CD4-positive, alpha-beta T cell treated with Interleukin-10 for 1 hour (primary cell): ENCODE results near the gene LRRC30.

Source experiments
- DNase-seq: peaks from one replicate; pipeline ENCODE4 v3.0.0-alpha.2; 2020

The LRRC30 gene

GRCh38 chr18:7242926-7243325, 12.0 kb downstream of the LRRC30 start:
- no peak for DNase-seq

GRCh38 chr18:7248877-7249276, 18.0 kb downstream of the LRRC30 start:
- no peak for DNase-seq

DNA sequence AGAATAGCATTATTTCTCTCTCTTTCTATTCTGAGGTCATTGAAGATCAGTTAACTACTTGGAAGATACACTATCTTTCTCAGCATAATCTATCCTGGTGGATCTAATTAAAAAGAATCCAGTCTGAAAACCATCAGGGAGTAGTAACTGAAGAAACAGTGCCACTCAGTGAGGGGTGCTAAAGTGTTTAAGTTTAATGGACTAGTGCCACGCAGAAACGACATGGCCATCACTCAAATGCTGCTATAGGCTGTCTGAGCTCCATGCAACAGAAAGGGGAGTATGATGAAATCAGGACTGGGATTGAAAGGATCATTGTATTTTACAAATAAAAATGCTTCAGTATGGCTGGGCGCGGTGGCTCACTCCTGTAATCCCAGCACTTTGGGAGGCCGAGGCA, 23.3 kb downstream of the LRRC30 start:
- no peak for DNase-seq

GRCh38 chr18:7255054-7255453, 24.2 kb downstream of the LRRC30 start:
- DNase-seq: no peak

- DNase-seq: no peak
Measured at GRCh38 chr18:7255643-7256042, 24.8 kb downstream of the LRRC30 start.

GRCh38 chr18:7256618-7257425, 25.9 kb downstream of the LRRC30 start:
- DNase-seq: no peak

GRCh38 chr18:7257426-7257740, 26.5 kb downstream of the LRRC30 start:
- DNase-seq: no peak

DNA sequence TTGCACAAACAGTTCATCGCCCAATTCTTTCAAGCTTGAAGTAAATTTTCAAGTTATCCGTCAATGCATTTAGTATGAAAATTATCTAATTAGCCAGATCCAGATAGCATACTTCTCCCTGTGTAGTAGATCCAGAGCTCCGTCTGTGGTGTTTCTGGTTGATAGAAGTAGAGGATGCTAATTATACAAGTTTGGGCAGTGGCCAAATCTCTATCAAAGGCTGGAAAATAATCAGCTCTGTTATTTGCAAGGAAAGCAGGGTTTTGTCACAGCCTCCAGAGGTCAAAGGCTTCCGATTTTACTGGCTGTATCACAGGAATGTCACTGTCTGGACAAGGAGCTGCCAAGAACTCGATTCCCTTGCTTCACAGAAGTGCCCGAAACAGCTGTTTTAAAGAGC, 28.6 kb downstream of the LRRC30 start:
- no peak for DNase-seq

DNA sequence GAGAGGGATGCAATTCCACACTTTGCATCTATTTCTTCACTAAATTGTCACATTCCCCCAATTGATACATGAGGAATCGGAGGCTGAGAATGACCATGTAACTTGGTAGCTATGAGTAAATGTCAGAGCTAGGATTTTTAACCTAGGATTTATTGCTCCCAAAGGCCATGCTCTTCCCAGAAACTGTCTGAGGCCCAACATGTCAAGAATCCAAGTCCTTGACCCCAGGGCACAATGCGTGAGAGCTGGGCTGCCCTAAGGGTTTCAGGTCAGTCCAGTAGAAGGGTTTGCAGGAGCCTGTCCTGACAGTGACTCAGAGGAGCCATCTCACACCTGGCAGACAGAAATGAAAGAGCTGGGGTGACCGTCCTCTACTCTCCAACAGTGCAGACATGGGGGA, 30.3 kb downstream of the LRRC30 start:
- no peak for DNase-seq

DNA sequence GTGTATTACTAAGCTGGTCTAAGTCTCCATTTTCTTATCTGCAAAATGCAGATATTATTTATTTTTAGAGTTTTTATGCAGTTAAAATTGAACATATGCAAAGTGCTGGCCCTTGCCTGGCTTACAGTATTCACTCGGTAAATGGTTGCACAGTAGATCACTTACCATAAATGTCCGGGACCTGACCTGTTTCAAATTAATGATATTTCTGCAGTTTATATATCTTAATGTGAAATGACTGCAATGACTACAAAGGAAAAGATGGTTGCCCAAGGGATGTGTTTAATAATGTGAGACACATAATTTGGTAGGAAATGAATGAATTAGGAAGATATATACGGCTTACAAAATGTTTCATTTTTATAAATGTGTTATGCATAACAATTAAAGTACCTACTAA, 37.1 kb downstream of the LRRC30 start:
- DNase-seq: no peak

DNA sequence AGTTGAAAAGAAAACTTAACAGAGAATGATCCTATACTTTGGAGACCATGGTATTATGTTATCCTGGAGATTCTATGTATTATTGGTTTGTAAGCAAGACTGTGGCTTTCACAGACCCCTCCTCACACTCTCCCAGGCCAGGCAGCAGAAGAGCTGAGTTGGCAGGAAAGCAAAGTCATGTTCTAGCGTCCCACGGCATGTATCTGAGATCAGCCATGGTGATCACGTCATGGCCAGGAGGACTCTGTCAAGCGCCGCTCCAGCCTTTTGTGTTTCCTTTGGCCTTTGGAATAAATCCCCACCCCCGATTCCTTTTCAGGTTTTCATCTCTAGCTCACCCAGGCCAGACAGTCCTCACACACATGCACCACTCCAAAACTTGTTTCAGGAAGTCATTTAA, 39.1 kb downstream of the LRRC30 start:
- DNase-seq: no peak

- DNase-seq: no peak
Measured at GRCh38 chr18:7272311-7273049, 41.6 kb downstream of the LRRC30 start.

DNA sequence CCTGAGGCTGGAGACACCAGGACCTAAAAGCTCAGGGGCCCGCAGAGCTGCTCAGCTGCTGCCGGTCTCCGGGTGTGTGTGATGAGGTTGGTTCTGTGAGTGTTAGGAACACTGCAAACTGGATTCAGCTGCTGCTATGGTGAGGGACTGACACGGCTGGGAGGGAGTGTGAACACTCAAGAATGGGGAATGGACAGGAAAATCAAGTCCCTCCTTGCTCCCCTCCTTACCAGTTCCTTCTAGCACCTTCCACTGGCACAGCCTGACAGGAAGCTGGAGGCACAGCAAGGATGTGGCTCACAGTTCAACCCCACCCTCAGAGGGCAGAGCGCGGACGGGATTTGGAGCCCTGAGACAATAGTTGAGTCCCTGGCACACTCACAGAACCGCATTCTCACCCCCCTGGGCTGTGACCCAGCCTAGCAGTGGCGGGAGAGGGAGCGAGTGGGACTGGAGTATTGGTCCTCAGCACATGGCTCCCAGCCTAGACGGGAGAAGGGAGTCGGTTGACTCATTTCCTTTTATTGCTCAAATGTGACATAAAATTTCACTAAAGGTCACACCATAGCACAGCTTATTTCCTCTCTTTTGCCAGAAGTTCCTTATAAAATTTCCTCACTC, 42.5 kb downstream of the LRRC30 start:
- DNase-seq: no peak

GRCh38 chr18:7281579-7281978, 50.7 kb downstream of the LRRC30 start:
- no peak for DNase-seq
